ENCODE data around the gene ZNF577. TPM values are rescaled to one million over a fixed set of nuclear protein-coding genes. Genes with fewer than 3 reads are reported as not detected.

ZNF577 gene
- total RNA-seq, 2 experiments from 2014 or later: 5.0 to 5.7 TPM

DNA sequence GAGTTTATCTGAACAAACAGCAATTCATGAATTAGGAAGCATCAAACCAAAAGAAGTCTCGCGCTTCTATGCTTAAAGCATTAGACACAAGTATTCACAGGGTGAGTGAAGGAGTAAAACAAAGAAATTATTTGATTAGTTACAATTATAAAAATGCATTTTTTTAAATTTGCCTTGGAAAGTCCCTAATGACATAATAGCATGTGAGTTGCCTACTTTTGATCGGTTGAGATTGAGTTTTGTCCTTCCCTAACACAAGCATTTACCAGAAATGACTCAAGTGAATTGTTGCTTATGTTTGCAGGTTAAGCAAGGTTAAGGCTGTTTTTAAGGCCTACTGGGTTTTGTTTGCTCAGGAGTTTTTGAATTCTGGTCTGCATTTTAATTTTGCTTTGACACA is 17.5 kb upstream of the ZNF577 start:
- ATAC-seq: peak; percentile 1
- intact Hi-C loops (cut with micrococcal nuclease): no loop called here
- peaks cover 78% of the 10 kb centered on the region for H3K36me3 Mint-ChIP-seq (ENCODE audit: low read depth)

DNA sequence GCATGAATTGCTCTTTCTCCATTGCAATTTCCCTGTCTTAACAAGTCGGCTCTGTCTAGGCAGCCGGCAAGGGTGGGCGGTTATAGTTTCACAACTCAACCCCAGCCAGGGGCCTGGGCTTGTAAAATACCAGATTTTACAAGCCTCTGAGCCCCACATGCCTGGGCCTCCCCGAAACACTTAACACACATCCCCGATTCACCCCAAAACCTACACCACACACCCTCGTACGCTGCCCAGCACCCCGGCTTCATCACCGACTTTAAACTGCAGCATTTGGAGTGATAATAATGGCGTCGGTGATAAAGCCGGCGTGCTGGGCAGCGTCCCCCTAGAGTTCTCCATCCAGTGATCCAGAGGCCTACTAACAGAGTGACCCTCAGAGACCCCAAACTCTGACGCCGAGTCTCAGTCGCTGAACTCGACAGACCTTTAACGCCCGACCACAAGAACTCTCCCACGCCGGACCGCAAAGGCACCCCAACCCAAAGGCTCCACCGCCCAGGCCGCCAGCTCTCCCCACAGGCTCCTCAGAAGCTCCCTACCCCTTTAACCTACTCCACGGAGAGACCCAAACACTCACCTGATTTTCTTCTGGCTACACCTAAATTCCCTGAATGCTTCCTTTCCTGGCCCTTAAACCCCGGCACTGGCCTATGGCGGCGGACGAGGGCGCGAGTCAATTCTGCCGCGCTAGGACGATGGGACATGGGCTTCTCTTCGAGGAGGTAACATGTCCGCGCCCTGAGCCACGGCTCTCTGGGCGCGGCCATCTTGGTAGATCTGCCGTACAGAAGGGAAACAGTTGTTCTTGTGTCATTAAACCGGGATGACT is 16.8 kb upstream of the ZNF577 start, which contains the start of gene ZNF649:
Gene ZNF649, minus strand, starts transcription at position 687 of the 835 bp plus-strand sequence. CDS start 4,910 bp downstream, outside the sequence.
- peaks cover 81% of the 10 kb centered on the region for H3K36me3 Mint-ChIP-seq (ENCODE audit: low read depth)
- H3K27me3 Mint-ChIP-seq: peaks cover 22% of the 10 kb centered on the region
- H3K27ac Mint-ChIP-seq: peak within 1 kb of the TSS; percentile 99
- peaks cover 18% of the 10 kb centered on the region for H3K4me1 Mint-ChIP-seq (ENCODE audit: low read depth)
- peak within 1 kb of the TSS; percentile 98 for H3K4me3 Mint-ChIP-seq
- CTCF ChIA-PET: no interaction called here
- peak; percentile 92 for ATAC-seq
- peaks cover 68% of the 10 kb centered on the region for H3K9me3 Mint-ChIP-seq
- TF ChIP-seq, protein P1, sequence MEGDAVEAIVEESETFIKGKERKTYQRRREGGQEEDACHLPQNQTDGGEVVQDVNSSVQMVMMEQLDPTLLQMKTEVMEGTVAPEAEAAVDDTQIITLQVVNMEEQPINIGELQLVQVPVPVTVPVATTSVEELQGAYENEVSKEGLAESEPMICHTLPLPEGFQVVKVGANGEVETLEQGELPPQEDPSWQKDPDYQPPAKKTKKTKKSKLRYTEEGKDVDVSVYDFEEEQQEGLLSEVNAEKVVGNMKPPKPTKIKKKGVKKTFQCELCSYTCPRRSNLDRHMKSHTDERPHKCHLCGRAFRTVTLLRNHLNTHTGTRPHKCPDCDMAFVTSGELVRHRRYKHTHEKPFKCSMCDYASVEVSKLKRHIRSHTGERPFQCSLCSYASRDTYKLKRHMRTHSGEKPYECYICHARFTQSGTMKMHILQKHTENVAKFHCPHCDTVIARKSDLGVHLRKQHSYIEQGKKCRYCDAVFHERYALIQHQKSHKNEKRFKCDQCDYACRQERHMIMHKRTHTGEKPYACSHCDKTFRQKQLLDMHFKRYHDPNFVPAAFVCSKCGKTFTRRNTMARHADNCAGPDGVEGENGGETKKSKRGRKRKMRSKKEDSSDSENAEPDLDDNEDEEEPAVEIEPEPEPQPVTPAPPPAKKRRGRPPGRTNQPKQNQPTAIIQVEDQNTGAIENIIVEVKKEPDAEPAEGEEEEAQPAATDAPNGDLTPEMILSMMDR (IDR thresholded peaks at IDR 0.05): no peak
- POLR2A ChIA-PET: no interaction called here
- intact Hi-C loops (cut with micrococcal nuclease): no loop called here
- DNase-seq: peak; percentile 88

More for the DNA sequence above, 17.5 kb upstream of the ZNF577 start:
- peaks cover 24% of the 10 kb centered on the region for H3K27me3 Mint-ChIP-seq
- TF ChIP-seq, protein P1 (IDR thresholded peaks at IDR 0.05): no peak
- no peak for DNase-seq
- POLR2A ChIA-PET: no interaction called here
- H3K4me3 Mint-ChIP-seq: peak overlapping the region; percentile 98
- peak overlapping the region; percentile 99 for H3K27ac Mint-ChIP-seq
- H3K9me3 Mint-ChIP-seq: peaks cover 66% of the 10 kb centered on the region
- CTCF ChIA-PET: no interaction called here
- H3K4me1 Mint-ChIP-seq (ENCODE audit: low read depth): peaks cover 18% of the 10 kb centered on the region

DNA sequence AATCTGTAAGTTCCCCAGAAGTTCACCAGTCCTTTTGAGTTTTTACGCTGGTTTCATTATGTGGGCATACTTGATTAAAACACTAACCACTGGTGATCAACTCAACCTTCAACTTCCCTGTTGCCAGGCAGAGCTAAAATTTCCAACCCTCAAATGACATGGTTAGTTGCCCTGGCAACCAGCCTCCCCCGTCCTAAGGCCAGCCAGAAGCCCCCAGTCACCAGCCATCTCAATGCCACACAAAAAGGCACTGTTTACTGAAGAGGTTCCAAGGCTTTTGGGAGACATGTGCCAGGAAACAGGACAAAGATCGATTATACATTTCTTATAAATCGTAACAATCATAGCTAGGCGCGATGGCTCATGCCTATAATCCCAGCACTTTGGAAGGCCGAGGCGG is 15.4 kb upstream of the ZNF577 start:
- H3K27ac Mint-ChIP-seq: peak overlapping the region; percentile 99
- DNase-seq: no peak
- ATAC-seq: no peak
- H3K9me3 Mint-ChIP-seq: peaks cover 65% of the 10 kb centered on the region
- intact Hi-C loops (cut with micrococcal nuclease): no loop called here
- H3K36me3 Mint-ChIP-seq (ENCODE audit: low read depth): peaks cover 87% of the 10 kb centered on the region
- POLR2A ChIA-PET: interaction anchor here (1.2 kb wide), 1 partner anchor 12 kb away, joined by 3 read pairs; no protein-coding TSS in a partner anchor
- peaks cover 14% of the 10 kb centered on the region for H3K27me3 Mint-ChIP-seq
- TF ChIP-seq, protein P1 (IDR thresholded peaks at IDR 0.05): no peak
- CTCF ChIA-PET: no interaction called here
- peak overlapping the region; percentile 98 for H3K4me3 Mint-ChIP-seq
- H3K4me1 Mint-ChIP-seq (ENCODE audit: low read depth): peaks cover 18% of the 10 kb centered on the region

DNA sequence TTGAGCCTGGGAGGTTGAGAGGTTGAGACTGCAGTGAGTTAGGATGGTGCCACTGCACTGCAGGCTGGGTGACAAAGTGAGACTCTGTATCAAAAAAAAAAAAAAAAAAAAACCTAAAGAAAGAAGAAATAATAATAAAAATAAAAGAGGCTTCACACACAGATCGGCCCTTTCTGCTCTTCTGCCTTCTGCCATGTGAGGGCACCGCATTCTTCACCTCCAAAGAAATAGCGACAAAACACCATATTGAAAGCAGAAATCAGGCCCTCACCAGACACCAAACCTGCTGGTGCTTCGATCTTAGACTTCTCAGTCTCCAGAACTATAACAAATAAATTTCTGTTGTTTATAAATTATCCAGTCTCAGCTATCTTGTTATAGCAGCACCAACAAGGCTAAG is 14.1 kb upstream of the ZNF577 start:
- CTCF ChIA-PET: no interaction called here
- Mint-ChIP-seq H3K4me3 (no peak overlapping the region), H3K27ac (no peak overlapping the region), H3K9me3 (peaks cover 66% of the 10 kb centered on the region), H3K27me3 (peaks cover 6% of the 10 kb centered on the region), H3K4me1 (ENCODE audit: low read depth) (peaks cover 18% of the 10 kb centered on the region), H3K36me3 (ENCODE audit: low read depth) (peaks cover 90% of the 10 kb centered on the region)
- ATAC-seq (no peak), DNase-seq (no peak)
- POLR2A ChIA-PET: interaction anchor here (0.6 kb wide), 1 partner anchor 34 kb away, joined by 3 read pairs; no protein-coding TSS in a partner anchor
- TF ChIP-seq, protein P1 (IDR thresholded peaks at IDR 0.05): no peak
- intact Hi-C loops (cut with micrococcal nuclease): no loop called here

DNA sequence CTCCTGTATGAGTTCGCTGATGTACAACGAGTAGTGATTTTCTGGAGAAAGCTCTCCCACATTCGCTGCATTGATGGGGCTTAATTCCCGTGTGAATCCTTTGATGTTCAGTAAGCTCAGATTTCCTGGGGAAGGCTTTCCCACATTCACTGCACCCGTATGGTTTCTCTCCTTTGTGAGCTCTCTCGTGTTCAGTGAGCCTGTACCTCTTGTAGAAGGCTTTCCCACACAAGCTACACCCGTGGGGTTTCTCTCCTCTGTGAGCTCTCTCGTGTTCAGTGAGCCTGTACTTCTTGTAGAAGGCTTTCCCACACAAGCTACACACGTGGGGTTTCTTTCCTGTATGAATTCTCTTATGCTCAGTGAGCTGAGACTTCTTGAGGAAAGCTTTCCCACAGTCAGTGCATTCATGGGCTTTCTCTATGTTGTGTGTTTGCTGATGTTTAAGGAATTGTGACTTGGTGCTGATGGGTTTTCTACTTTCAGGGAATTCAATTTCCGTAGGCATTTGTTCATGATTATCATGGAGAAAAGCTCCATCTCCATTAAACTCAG is 3.5 kb upstream of the ZNF577 start:
- peaks cover 3% of the 10 kb centered on the region for H3K4me1 Mint-ChIP-seq (ENCODE audit: low read depth)
- ChIA-PET POLR2A (interaction anchor here (0.5 to 1.5 kb wide), 2 partner anchors 12 to 144 kb away, joined by 3 read pairs; no protein-coding TSS in a partner anchor), CTCF (no interaction called here)
- peaks cover 96% of the 10 kb centered on the region for H3K36me3 Mint-ChIP-seq (ENCODE audit: low read depth)
- ATAC-seq (no peak), DNase-seq (peak; percentile 6)
- no peak overlapping the region for H3K27ac Mint-ChIP-seq
- TF ChIP-seq, protein P1 (IDR thresholded peaks at IDR 0.05): no peak
- H3K27me3 Mint-ChIP-seq: no peaks in the 10 kb centered on the region
- no peak overlapping the region for H3K4me3 Mint-ChIP-seq
- intact Hi-C loops (cut with micrococcal nuclease): no loop called here
- H3K9me3 Mint-ChIP-seq: peaks cover 79% of the 10 kb centered on the region
